K562 (cell line): ENCODE data around the gene PDZK1IP1. TPM values are rescaled to one million over a fixed set of nuclear protein-coding genes. Genes with fewer than 3 reads are reported as not detected.

Source experiments
- AFF4 ChIP-seq: sonication (generic); formaldehyde crosslinking; IDR thresholded peaks from 2 replicates; pipeline ENCODE4 v1.8.0; 2023; ENCODE audit warnings: mild to moderate bottlenecking, missing genetic modification reagents
- ARID4B ChIP-seq: sonication (generic); formaldehyde crosslinking; IDR thresholded peaks from 2 replicates; pipeline ENCODE4 v1.8.0; 2022; ENCODE audit warnings: mild to moderate bottlenecking, missing genetic modification reagents
- ETV5 ChIP-seq: sonication (generic); formaldehyde crosslinking; IDR thresholded peaks from 2 replicates; pipeline ENCODE4 v1.4.0; 2020; ENCODE audit warnings: low read depth, mild to moderate bottlenecking, missing genetic modification reagents
- FOXA3 ChIP-seq, 2 experiments: fragments of 450-650 bp in 1 of 2; sonication (generic) in 1 of 2; formaldehyde crosslinking; IDR thresholded peaks in 1 of 2; conservative IDR thresholded peaks in 1 of 2; 2 replicates each; pipeline versions ENCODE4 v1.4.0 to v1.8.0; 2020 to 2022; ENCODE audit warnings: mild to moderate bottlenecking in 2 of 2, missing genetic modification reagents in 1 of 2
- HSF4 ChIP-seq: fragments of 250-450 bp; sonication (Bioruptor Pico); IDR thresholded peaks from 2 replicates; pipeline ENCODE4 v2.1.2; 2022; ENCODE audit warnings: mild to moderate bottlenecking, moderate library complexity, borderline replicate concordance
- MLX ChIP-seq, 2 experiments: fragments of 450-650 bp in 1 of 2; sonication (generic) in 1 of 2; formaldehyde crosslinking; conservative IDR thresholded peaks; 2 replicates each; pipeline versions ENCODE4 v1.4.0 to v1.8.1; 2020 to 2022; ENCODE audit warnings: mild to moderate bottlenecking in 1 of 2, missing genetic modification reagents in 1 of 2
- MTA1 ChIP-seq: fragments of 450-650 bp; IDR thresholded peaks from 2 replicates; pipeline ENCODE4 v1.6.1; 2017; ENCODE audit warnings: borderline replicate concordance
- NCOR1 ChIP-seq: fragments of 450-650 bp; IDR thresholded peaks from 2 replicates; pipeline ENCODE4 v1.6.1; 2016; ENCODE audit warnings: mild to moderate bottlenecking, moderate library complexity
- PCBP2 ChIP-seq: fragments of 200-400 bp; formaldehyde crosslinking; IDR thresholded peaks from 2 replicates; pipeline ENCODE4 v1.6.1; 2018; ENCODE audit warnings: low read length, low read depth, mild to moderate bottlenecking, moderate library complexity; ENCODE audit not compliant: poor library complexity, severe bottlenecking
- TEAD4 ChIP-seq, 2 experiments: sonication (generic) in 1 of 2; formaldehyde crosslinking in 1 of 2; IDR thresholded peaks; 2 replicates each; pipeline versions ENCODE4 v1.6.1 to v1.8.0; 2012 to 2022; ENCODE audit warnings: borderline replicate concordance in 1 of 2, inconsistent platforms in 1 of 2, low read length in 1 of 2, mild to moderate bottlenecking in 1 of 2, missing genetic modification reagents in 1 of 2
- TOE1 ChIP-seq, 2 experiments: fragments of 450-650 bp in 1 of 2; sonication (generic) in 1 of 2; formaldehyde crosslinking in 1 of 2; IDR thresholded peaks; 2 replicates each; pipeline versions ENCODE4 v1.7.1 to v1.8.0; 2016 to 2022; ENCODE audit warnings: borderline replicate concordance in 2 of 2, mild to moderate bottlenecking in 2 of 2, antibody characterized with exemption in 1 of 2, inconsistent platforms in 1 of 2, low read depth in 1 of 2, missing genetic modification reagents in 1 of 2, moderate library complexity in 1 of 2
- ZEB2 ChIP-seq: fragments of 450-650 bp; IDR thresholded peaks from 2 replicates; pipeline ENCODE4 v1.6.1; 2016
- ZNF644 ChIP-seq: fragments of 200-800 bp; sonication (Bioruptor generic); IDR thresholded peaks from 2 replicates; pipeline ENCODE4 v1.6.1; 2016; ENCODE audit warnings: low read depth, missing genetic modification characterization, missing compliant biosample characterization
- polyA plus RNA-seq, 8 experiments: library from polyadenylated mRNA; depleted of rRNA in 4 of 8; stranded (reverse) in 5 of 8; unstranded in 3 of 8; fragments of >200 nt; fragmentation: Nextera tagmentation in 2 of 8; fragmentation: Illumina TruSeq in 1 of 8; extraction: Ambion mirVana in 2 of 8; extraction: Trizol in 1 of 8; gene quantifications; 2 replicates each; pipeline versions ENCODE4 v1.2.1 to v1.2.3, GENCODE V29; 2011 to 2014; ENCODE audit warnings: inconsistent platforms in 1 of 8, missing spikeins in 1 of 8
- total RNA-seq, 7 experiments: library from RNA; depleted of rRNA in 6 of 7; stranded (reverse); fragments of >200 nt in 6 of 7; fragmentation: Illumina TruSeq in 2 of 7; extraction: Trizol in 2 of 7; gene quantifications; 2 replicates each; pipeline versions ENCODE4 v1.2.1 to v1.2.3, GENCODE V29; 2011 to 2021; ENCODE audit warnings: low replicate concordance in 1 of 7

The PDZK1IP1 gene
- total and polyA plus RNA-seq, 9 of the 15 experiments (the other 6 are each of a cell fraction or from before 2014, with no cell fraction given) = 0.17 to 0.68 (median 0.53) TPM; not detected in 2

- peak; percentile 91 for TF ChIP-seq ETV5
- TF ChIP-seq FOXA3 (CRISPR knock-in tag; conservative IDR thresholded peaks at IDR 0.05 in 1 of 2, IDR thresholded peaks at IDR 0.05 in 1 of 2) = no peak
- peak; percentile 15; the same call in 1 of the 2 replicates for TF ChIP-seq NCOR1
- TF ChIP-seq MLX (CRISPR knock-in tag; conservative IDR thresholded peaks at IDR 0.05) = no peak
- no peak for TF ChIP-seq HSF4
- peak; percentile 99 for TF ChIP-seq MTA1
- TF ChIP-seq ARID4B (CRISPR knock-in tag) = no peak
- TF ChIP-seq TOE1 (IDR thresholded peaks at IDR 0.05; ENCODE audit: borderline replicate concordance) = peak; percentile 62; the same call in 1 of the 2 replicates
- TF ChIP-seq TOE1 (CRISPR knock-in tag; IDR thresholded peaks at IDR 0.05; ENCODE audit: borderline replicate concordance, low read depth) = no peak
- peak; percentile 15; the same call in 1 of the 2 replicates for TF ChIP-seq ZEB2
- TF ChIP-seq TEAD4 (IDR thresholded peaks at IDR 0.05; ENCODE audit: low read length) = peak; percentile 53
- TF ChIP-seq TEAD4 (CRISPR knock-in tag; IDR thresholded peaks at IDR 0.05; ENCODE audit: borderline replicate concordance) = no peak
- no peak for TF ChIP-seq ZNF644 (tag)
- no peak for TF ChIP-seq PCBP2
- TF ChIP-seq AFF4 = no peak
Measured at GRCh38 chr1:47179017-47179987, 10.5 kb downstream of the PDZK1IP1 start (continued).
